Activated gamma-delta T cell treated with anti-CD3 and anti-CD28 coated beads, Interleukin-2, amount 50 U/mL, for 16 hours (primary cell): ENCODE data around the gene MAP1S.

ENCODE experiments used
- DNase-seq: peaks from one replicate; pipeline ENCODE4 v3.0.0-alpha.2; 2020; ENCODE audit warnings: low read depth

The MAP1S gene, protein sequence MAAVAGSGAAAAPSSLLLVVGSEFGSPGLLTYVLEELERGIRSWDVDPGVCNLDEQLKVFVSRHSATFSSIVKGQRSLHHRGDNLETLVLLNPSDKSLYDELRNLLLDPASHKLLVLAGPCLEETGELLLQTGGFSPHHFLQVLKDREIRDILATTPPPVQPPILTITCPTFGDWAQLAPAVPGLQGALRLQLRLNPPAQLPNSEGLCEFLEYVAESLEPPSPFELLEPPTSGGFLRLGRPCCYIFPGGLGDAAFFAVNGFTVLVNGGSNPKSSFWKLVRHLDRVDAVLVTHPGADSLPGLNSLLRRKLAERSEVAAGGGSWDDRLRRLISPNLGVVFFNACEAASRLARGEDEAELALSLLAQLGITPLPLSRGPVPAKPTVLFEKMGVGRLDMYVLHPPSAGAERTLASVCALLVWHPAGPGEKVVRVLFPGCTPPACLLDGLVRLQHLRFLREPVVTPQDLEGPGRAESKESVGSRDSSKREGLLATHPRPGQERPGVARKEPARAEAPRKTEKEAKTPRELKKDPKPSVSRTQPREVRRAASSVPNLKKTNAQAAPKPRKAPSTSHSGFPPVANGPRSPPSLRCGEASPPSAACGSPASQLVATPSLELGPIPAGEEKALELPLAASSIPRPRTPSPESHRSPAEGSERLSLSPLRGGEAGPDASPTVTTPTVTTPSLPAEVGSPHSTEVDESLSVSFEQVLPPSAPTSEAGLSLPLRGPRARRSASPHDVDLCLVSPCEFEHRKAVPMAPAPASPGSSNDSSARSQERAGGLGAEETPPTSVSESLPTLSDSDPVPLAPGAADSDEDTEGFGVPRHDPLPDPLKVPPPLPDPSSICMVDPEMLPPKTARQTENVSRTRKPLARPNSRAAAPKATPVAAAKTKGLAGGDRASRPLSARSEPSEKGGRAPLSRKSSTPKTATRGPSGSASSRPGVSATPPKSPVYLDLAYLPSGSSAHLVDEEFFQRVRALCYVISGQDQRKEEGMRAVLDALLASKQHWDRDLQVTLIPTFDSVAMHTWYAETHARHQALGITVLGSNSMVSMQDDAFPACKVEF

GRCh38 chr19:17718947-17719711 lies at the start of gene MAP1S:
Gene MAP1S (plus strand): TSS chr19:17719480. CDS start chr19:17719503, 23 bp downstream.
- peak; percentile 39 for DNase-seq

GRCh38 chr19:17671906-17672305 lies 47.4 kb upstream of the MAP1S start:
- DNase-seq: no peak

DNA sequence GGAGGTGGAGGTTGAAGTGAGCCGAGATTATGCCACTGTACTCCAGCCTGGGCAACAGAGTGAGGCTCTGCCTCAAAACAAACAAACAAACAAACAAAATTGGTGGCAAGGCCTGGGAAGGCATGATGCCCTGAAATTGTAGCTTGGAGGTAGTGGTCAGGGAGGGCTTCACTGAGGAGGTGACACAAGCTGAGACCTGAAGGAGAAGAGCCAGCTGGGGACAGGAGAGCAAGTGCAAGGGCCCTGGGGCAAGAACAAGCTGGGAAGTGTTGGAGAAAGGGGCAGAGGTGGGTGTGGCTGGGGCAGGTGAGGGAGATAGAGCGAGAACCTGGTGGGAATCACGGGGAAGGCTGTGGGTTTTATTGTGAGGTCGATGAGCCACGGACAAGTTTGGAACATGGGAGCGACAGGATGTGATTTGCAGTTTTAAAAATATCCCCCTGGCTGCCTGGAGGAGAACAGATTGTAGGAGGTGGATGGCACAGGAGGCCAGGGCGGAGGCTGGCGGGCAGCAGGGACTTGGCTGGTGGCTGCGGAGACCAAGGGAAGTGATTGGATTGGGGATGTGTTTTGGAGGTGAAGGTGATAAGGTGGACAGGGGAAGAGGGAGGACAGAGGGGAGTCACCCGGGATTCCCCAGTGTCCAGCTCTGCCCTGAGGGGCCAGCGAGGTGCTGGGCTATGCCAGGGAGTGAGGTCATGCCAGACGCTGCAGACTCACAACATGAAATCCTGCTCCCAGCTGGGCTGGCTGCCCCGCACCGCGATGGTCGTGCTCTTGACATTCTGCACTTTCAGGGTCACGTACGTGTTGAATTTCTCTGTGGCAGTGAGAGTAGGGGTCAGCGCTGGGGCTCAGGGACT lies 45.1 kb upstream of the MAP1S start:
- DNase-seq: no peak

DNA sequence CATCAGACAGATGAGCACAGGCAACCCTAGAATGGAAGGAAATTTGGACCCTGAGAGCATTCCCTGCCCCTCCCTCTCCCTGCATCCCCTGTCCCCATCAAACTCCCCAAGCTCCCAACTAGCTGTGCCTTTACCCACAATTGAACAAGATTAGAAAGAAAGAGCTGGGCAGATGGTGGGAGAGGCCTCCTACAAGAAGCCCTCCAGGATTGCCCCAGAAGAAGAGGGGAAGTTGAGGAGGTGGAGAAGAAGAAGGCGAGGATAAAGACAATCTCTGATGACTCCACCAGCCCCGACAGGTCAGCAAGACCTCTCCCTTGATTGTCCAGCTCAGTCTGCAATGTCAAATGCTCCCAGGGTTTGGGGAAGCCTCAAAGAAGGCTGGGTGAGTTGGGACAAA lies 43.0 kb upstream of the MAP1S start:
- no peak for DNase-seq

- DNase-seq: no peak
Observed at GRCh38 chr19:17677002-17677401, 42.3 kb upstream of the MAP1S start.

DNA sequence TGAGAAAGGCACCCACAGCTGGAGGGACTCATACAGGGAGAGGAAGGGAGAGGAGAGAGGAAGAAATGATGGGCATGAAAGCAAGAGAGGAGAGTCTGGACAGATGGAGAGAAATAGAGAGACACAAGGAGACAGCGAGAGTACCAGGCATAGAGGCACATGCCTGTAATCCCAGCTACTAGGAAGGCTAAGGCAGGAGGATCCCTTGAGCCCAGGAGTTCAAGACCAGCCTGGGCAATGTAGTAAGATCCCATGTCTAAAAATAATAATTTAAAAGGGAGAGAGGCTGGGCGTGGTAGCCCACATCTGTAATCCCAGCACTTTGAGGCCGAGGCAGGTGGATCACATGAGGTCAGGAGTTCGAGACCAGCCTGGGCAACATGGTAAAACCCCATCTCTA lies 40.4 kb upstream of the MAP1S start:
- DNase-seq: no peak

GRCh38 chr19:17679526-17680229 lies 39.6 kb upstream of the MAP1S start:
- DNase-seq: no peak

- peak; percentile 32 for DNase-seq
Observed at GRCh38 chr19:17680230-17680722, 39.0 kb upstream of the MAP1S start.

GRCh38 chr19:17681505-17682125 lies 37.7 kb upstream of the MAP1S start:
- DNase-seq: peak; percentile 19

GRCh38 chr19:17682273-17682672 lies 37.0 kb upstream of the MAP1S start:
- no peak for DNase-seq

DNA sequence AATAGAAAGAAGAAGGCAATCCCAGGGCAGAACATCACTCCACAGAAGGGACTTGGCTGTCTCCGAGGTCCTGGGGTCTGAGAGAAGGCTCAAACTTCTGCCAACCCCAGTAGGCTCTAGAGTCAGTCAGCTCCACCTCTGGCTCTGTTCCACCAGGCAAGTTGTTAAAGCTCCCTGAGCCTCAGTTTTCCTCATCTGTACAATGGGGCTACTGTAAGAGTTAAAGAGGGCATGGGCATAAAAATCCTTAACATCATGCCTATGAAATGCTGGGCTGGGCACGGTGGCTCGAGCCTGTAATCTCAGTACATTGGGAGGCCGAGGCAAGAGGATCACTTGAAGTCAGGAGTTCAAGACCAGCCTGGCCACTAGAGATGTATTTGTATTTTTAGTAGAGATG lies 36.2 kb upstream of the MAP1S start:
- DNase-seq: no peak

DNA sequence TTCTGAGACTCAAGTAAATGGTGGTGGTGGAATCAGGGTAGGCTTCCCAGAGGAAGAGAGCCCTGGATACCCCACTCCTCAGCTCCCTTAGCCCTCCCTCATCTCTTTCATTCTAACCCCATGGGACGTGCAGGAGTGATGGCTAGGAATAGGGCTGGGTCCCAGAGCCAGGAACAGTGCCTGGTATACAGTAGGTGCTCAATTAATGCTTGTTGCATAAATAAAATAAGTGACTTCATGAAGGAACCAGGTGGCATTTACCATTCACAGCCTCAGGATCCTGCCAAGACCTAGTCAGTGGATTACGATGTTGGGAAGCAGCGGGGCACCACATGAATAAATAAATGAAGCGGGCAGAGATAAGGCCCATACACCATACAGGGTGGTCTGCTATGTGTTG lies 35.0 kb upstream of the MAP1S start:
- no peak for DNase-seq

DNA sequence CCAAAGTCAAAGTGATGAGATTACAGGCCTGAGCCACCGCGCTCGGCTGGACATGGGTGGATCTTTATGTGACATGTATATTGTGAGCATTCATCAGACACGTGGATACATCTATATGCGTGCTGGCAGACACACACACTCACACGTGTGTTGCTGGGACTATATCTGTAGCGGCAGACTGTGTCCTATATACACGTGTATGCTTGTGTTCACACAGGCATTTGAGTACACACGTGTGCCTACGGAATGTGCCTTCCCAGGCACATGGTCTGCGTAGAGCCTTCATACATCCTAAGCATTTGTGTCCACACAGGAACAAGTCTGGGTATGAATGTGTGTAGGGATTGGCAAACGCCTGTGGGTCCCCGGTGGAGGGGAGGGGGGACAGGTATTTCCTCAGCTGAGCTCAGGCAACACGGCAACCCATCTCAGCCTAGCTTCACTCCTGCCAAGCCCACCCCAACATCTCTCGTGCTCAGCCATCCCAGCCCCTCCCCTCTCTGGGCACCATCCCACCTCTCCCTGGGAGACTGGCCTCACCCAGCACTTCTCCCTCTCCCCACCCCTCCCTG lies 33.7 kb upstream of the MAP1S start:
- no peak for DNase-seq

- no peak for DNase-seq
Observed at GRCh38 chr19:17686023-17686521, 33.2 kb upstream of the MAP1S start.

- DNase-seq: no peak
Observed at GRCh38 chr19:17686592-17687024, 32.7 kb upstream of the MAP1S start.

DNA sequence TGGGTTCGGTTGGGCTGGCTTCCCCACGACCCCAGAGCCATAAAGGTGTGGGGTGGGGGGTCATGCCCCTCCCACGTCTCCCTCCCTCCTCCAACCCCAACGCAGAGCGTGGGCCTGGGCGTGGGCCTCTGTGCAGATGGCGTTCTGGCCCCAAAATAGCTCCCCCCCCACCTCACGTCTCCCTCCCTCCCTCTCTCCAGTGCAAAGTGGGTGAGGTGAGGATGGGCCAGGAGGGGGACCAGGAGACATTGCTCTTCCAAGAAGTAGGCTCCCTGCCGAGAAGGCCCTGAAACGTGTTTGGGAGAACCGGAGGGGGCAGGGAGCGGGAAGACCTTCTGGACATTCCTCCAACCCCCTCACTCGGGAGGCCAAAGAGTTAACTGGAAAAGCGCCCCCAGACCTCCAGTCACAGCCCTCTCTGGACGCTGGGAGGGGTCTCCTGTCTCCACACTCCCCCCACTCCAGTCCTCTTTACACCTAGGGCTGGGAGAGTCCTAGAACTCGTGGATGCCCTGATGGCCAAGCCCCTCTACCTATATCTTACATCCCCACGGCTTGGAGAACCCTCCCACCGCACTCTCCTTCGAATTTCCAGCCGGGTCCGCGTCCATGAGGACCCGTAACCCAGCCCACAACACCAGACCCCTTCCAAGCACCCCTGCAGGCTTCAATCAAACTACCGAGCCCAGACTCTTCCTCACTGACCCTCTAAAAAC lies 32.0 kb upstream of the MAP1S start:
- no peak for DNase-seq

DNA sequence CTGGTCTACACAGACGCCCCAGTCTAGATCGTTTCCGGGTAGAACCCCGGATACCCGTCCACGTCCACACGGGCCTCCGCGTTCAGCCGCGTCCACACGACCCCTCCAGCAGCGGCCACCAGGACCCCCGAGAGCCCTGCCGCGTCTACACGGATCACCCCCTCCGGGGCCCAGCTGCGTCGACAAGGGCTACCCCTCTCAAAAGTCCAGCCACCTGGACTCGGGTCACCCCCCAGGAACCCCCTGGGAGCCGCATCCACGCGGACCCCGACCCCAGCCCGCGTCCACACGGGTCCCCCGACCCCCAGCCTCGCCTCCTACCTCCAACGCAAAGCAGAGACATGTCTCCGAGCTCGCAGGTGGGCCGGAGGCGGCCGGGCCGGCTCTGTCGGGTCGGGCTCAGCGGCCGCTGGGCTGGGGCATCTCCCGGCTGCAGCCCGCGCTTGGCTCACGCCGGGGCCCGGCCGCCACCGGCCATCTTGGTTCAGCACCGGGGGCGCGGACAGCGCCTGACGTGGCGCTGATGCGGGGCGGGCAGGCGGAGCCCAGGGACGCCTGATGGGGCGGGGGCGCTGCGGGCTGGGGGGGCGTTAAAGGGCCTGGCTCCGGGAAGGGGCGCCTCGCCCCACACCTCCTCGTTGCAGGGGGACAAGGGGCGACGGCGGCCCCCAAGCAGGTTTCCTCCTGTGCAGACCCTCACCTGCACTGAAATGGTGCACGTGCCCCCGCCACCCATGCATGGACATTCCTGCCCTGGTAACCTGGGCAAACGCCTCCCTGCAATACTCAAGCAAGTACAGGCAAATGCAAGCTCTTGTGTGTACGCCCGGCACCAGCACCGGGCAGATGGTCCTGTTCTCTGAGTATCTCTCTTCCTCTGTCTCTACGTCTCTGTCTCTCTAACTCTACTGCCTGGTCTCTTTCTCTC lies 31.2 kb upstream of the MAP1S start, which contains the start of gene UNC13A:
Gene UNC13A, minus strand, starts transcription at position 498 of the 928 bp plus-strand sequence. Its CDS starts 155 bp downstream, at position 343.
- peak; percentile 7 for DNase-seq
